GM18498 (cell line): ENCODE data around the gene RGS12.
A peak's percentile ranks its signal among the peaks of the same experiment; 100 is the strongest.

ENCODE experiments used
- ATAC-seq: cut with Tn5 transposase; IDR thresholded peaks from one replicate; pipeline ENCODE4 v1.9.1; 2021; ENCODE audit warnings: mild to moderate bottlenecking, moderate library complexity; ENCODE audit not compliant: unreplicated experiment

The RGS12 gene

DNA sequence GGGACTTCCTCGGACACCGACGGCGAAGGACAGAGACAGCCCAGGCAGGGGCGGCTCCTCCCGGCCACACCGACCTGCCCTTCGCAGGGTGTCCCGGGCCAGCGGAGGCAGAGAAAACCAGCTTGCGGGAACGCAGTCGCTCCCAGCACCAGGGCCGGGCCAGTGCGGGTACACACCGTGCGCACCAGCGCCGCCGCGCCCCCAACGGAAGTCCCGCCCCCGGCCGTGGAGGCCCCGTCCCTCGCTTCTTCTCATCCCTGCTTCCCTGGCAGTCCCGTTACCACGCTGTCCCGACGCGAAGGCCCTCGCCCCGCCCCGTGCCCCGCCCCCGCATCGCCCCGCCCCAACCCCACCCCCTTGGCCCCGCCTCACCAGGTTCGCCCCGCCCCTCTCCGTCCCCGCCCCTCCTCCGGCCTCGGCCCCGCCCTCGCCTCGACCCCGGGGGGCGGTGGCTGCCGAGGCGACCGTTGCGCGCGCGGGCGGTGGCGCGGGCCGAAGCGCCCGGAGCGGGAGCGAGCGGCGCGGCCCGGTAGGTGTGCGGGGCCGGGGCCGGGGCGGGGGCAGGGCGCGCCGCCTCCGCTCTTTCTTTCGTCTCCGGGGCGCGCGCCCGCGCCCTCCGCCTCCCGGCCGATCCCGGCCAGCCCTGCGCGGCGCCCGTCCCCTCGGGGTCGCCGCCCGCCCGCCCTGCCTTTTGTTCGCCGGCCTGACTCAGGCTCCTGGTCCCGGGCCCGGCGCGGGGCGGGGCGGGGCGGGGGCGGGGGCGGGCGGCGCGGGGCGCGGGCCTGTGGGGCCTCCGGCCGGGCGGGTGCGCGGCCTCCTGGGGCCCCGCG is at the start of gene RGS12:
RGS12 (plus strand) TSS at position 451 of the 830 bp plus-strand sequence. CDS start 23,150 bp downstream, outside the sequence.
- ATAC-seq: peak; percentile 84

GRCh38 chr4:3243136-3243780 is 49.6 kb upstream of the RGS12 start:
- ATAC-seq: no peak

- ATAC-seq: no peak
Observed at GRCh38 chr4:3244002-3244401, 48.8 kb upstream of the RGS12 start.

- no peak for ATAC-seq
Observed at GRCh38 chr4:3244747-3245146, 48.1 kb upstream of the RGS12 start.

- no peak for ATAC-seq
Observed at GRCh38 chr4:3245676-3246075, 47.1 kb upstream of the RGS12 start.

DNA sequence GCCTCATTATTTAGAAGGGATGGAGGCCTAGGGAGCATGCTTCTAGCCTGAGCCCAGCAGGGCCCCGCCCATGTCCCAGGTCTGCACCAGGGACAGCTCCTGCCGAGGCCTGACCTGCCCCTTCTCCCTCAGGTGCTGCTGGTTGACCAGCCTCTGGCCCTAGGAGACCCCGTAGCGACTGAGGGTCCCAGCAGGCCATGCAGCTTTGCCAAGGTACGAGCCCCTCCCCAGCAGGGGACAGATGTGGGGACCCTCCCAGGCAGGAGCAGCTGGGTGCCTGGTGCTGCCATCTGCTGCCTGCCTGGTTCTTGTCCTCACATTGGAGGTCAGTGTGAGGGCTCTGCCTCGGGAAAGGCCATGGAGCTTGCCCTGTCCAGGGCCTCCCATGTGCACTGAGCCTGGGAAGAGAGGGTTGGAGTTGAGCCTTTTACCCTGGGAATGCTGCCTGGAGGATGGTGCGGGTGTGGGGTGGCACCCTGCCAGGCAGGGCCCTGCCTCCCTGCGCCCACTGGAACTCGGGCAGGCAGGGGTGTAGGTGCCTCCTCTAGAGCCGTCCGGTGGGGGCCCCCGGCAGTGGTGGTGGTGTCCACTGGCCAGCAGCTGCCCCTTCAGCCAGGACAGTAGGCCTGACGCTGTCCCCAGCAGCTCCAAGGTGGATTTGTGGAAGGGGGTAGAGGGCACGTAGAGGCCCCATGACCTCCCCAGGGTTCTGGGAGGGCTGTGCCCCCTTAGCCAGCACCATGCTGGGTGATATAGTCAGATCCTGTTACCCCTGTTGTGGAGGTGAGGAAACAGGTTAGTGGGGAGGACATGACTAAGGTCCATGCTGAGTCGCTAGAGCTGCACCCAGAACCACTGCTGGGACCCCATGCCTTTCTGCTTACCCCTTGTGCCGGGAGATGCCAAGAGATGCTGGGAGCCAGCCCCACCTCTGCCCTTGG is 46.1 kb upstream of the RGS12 start:
- no peak for ATAC-seq

GRCh38 chr4:3247399-3248177 is 45.2 kb upstream of the RGS12 start:
- no peak for ATAC-seq

- ATAC-seq: no peak
Observed at GRCh38 chr4:3248178-3248480, 44.7 kb upstream of the RGS12 start.

DNA sequence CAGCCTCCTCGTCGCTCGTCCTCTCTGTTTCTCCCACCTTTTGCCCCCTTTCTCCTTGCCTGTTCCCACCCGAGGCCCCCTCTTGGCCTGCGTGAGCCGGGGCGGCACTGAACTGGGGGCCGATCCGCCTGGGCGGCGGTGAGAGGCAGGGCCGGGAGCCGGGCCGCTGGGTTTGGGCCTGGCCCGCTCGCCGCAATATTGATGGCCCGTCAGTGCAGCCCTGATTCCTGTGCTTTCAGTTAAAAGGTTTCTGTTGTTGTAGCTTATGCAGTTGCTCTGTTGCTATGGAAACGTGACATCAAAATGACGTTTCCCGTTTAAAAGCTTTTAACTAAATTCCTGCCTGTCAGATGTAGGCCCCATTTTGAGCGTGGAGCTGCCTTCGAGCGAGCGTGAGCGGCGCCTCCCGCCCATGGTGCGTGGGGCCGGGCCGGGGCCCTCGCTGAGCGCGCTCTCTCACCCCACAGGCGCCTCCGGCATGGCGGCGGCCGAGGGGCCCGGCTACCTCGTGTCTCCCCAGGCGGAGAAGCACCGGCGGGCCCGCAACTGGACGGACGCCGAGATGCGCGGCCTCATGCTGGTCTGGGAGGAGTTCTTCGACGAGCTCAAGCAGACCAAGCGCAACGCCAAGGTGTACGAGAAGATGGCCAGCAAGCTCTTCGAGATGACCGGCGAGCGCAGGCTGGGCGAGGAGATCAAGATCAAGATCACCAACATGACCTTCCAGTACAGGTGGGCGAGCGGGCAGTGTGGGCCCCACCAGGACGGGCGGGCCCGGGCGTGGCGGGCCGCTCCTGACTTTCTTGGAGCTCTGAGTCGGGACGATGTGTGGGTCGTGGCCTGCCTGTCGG is 43.8 kb upstream of the RGS12 start, which contains the start of gene MSANTD1:
MSANTD1 (plus strand) TSS at position 349 of the 851 bp plus-strand sequence; CDS start at position 413, 64 bp downstream.
- no peak for ATAC-seq

GRCh38 chr4:3249711-3250437 is 42.9 kb upstream of the RGS12 start:
- no peak for ATAC-seq

- ATAC-seq: no peak
Observed at GRCh38 chr4:3250438-3250955, 42.3 kb upstream of the RGS12 start.

DNA sequence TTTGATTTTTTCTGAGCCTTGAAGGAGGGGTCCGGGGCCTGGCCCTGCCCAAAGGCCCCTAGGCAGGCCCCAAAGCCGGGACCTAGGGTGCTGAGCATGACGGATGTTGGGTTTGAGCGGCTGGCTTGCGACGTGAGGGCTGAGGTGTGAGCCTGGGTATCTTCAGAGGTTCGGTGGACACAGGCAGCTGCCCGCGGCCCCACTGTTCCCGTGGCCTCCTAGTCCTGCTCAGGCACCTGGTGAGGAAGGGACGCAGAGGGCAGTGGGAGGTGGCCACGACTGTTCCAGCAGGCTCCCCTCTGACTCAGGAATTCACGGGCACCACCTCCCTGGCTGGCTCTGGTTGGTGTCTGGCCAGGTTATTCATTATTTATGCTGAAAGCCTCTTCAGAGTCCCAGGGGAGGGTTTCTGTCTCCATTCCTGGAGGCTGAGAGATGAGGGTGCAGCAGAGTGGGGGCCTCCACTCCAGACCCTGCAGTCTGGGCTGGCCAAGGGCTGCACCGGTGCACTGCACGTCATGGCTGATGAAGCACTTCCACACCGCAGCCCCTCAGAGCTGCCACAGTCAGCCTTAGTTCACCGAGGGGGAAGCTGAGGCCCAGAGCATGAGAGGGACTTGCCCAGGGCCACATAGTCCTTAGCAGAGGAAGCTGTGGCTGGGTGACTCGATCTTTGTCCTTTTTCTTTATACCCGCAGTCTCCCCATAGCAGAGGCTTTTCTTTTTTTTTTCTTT is 41.7 kb upstream of the RGS12 start:
- ATAC-seq: no peak

GRCh38 chr4:3251691-3252479 is 40.9 kb upstream of the RGS12 start:
- ATAC-seq: no peak

DNA sequence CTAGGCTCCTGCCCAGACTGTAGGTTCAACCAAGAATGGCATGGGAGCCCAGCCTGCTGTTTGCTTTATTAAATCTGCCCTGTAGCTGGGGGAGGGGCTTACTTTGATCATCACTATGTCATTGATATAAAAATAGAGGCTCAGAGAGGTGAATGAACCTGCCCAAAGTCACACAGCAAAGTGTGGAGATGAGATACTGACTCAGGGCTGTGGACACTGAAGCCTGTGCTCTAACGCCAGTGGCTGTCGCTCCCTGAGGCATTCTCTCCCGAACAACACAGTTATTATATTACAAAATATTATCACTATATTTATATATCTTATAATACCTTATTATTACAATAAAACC is 40.4 kb upstream of the RGS12 start:
- ATAC-seq: no peak

GRCh38 chr4:3252831-3253641 is 39.8 kb upstream of the RGS12 start:
- ATAC-seq: no peak

- no peak for ATAC-seq
Observed at GRCh38 chr4:3253808-3254207, 39.0 kb upstream of the RGS12 start.
